H9 (cell line): ENCODE data around the gene ADAMTS2. TPM values are rescaled to one million over a fixed set of nuclear protein-coding genes. Genes with fewer than 3 reads are reported as not detected.

Experiments used
- DNase-seq: peaks from one replicate; pipeline ENCODE4 v3.0.0-alpha.2; 2017
- H2AFZ ChIP-seq: one replicate; pipeline ENCODE4 v1.6.1; 2013; ENCODE audit warnings: mild to moderate bottlenecking, low read length, control low read depth, moderate library complexity
- H2AK5ac ChIP-seq: 2 replicates; pipeline ENCODE4 v1.6.1; 2013; ENCODE audit warnings: low read length, control low read depth, mixed read lengths; ENCODE audit not compliant: insufficient read length
- H2BK120ac ChIP-seq: one replicate; pipeline ENCODE4 v1.6.1; 2013; ENCODE audit warnings: low read depth, mild to moderate bottlenecking, low read length, control low read depth, inconsistent platforms; ENCODE audit not compliant: poor library complexity, severe bottlenecking
- H2BK12ac ChIP-seq: 2 replicates; pipeline ENCODE4 v1.6.1; 2013; ENCODE audit warnings: low read length, control low read depth, mixed read lengths, low read depth; ENCODE audit not compliant: insufficient read length
- H2BK15ac ChIP-seq: 2 replicates; pipeline ENCODE4 v1.6.1; 2013; ENCODE audit warnings: low read depth, low read length, control low read depth
- H2BK20ac ChIP-seq: one replicate; pipeline ENCODE4 v1.6.1; 2013; ENCODE audit warnings: low read depth, mild to moderate bottlenecking, low read length, control low read depth, inconsistent platforms; ENCODE audit not compliant: poor library complexity, severe bottlenecking
- H2BK5ac ChIP-seq: 2 replicates; pipeline ENCODE4 v1.6.1; 2013; ENCODE audit warnings: low read length, control low read depth, mixed read lengths; ENCODE audit not compliant: insufficient read length
- H3K14ac ChIP-seq: 2 replicates; pipeline ENCODE4 v1.6.1; 2013; ENCODE audit warnings: low read length, control low read depth; ENCODE audit not compliant: insufficient read depth
- H3K18ac ChIP-seq: 2 replicates; pipeline ENCODE4 v1.6.1; 2013; ENCODE audit warnings: low read depth, mild to moderate bottlenecking, mixed read lengths, low read length, control low read depth; ENCODE audit not compliant: insufficient read length
- H3K23ac ChIP-seq: 2 replicates; pipeline ENCODE4 v1.6.1; 2013; ENCODE audit warnings: low read length, control low read depth, mixed read lengths, low read depth; ENCODE audit not compliant: insufficient read length
- H3K23me2 ChIP-seq: 2 replicates; pipeline ENCODE4 v1.6.1; 2013; ENCODE audit warnings: low read depth, mild to moderate bottlenecking, mixed read lengths, low read length, control low read depth; ENCODE audit not compliant: insufficient read length, poor library complexity, severe bottlenecking
- H3K27ac ChIP-seq: 2 replicates; pipeline ENCODE4 v1.5.1; 2013; ENCODE audit warnings: low read length, control low read depth, mixed read lengths, low read depth; ENCODE audit not compliant: insufficient read length
- H3K27me3 ChIP-seq: 2 replicates; pipeline ENCODE4 v1.6.1; 2013; ENCODE audit warnings: low read length, control low read depth, inconsistent platforms; ENCODE audit not compliant: insufficient read depth
- H3K4ac ChIP-seq: 2 replicates; pipeline ENCODE4 v1.6.1; 2013; ENCODE audit warnings: low read depth, mild to moderate bottlenecking, control low read depth, inconsistent platforms, low read length, moderate library complexity
- H3K4me1 ChIP-seq: 2 replicates; pipeline ENCODE4 v1.6.1; 2013; ENCODE audit warnings: low read length, control low read depth, inconsistent platforms; ENCODE audit not compliant: insufficient read depth
- H3K4me2 ChIP-seq: 2 replicates; pipeline ENCODE4 v1.6.1; 2013; ENCODE audit warnings: low read length, control low read depth, mixed read lengths; ENCODE audit not compliant: insufficient read length, insufficient read depth
- H3K56ac ChIP-seq: 2 replicates; pipeline ENCODE4 v1.6.1; 2013; ENCODE audit warnings: low read depth, mild to moderate bottlenecking, mixed read lengths, low read length, control low read depth; ENCODE audit not compliant: insufficient read length
- H3K79me1 ChIP-seq: 2 replicates; pipeline ENCODE4 v1.6.1; 2013; ENCODE audit warnings: low read depth, mild to moderate bottlenecking, moderate library complexity, low read length, control low read depth, inconsistent platforms; ENCODE audit not compliant: insufficient read depth, poor library complexity, severe bottlenecking
- H3K79me2 ChIP-seq: 2 replicates; pipeline ENCODE4 v1.6.1; 2013; ENCODE audit warnings: low read length, control low read depth, inconsistent platforms; ENCODE audit not compliant: insufficient read depth
- H3K9ac ChIP-seq: 2 replicates; pipeline ENCODE4 v1.6.1; 2013; ENCODE audit warnings: low read length, control low read depth, mixed read lengths; ENCODE audit not compliant: insufficient read length; ENCODE audit errors: extremely low read depth
- H3K9me3 ChIP-seq: one replicate; pipeline ENCODE4 v1.6.1; 2013; ENCODE audit warnings: low read depth, low read length, inconsistent platforms; ENCODE audit not compliant: control insufficient read depth
- H3T11ph ChIP-seq: one replicate; pipeline ENCODE4 v1.6.1; 2013; ENCODE audit warnings: mild to moderate bottlenecking, low read length, control low read depth, inconsistent platforms
- H4K20me1 ChIP-seq: one replicate; pipeline ENCODE4 v1.6.1; 2013; ENCODE audit not compliant: control insufficient read depth, insufficient read length, insufficient read depth
- H4K5ac ChIP-seq: 2 replicates; pipeline ENCODE4 v1.6.1; 2013; ENCODE audit warnings: low read depth, mild to moderate bottlenecking, mixed read lengths, low read length, control low read depth; ENCODE audit not compliant: insufficient read length
- H4K8ac ChIP-seq: replicated peaks from 2 replicates; pipeline ENCODE4 v1.6.1; 2013; ENCODE audit warnings: low read length, control low read depth, mixed read lengths, low read depth; ENCODE audit not compliant: insufficient read length
- H4K91ac ChIP-seq: 2 replicates; pipeline ENCODE4 v1.6.1; 2013; ENCODE audit warnings: low read depth, mild to moderate bottlenecking, moderate library complexity, mixed read lengths, low read length, control low read depth; ENCODE audit not compliant: insufficient read length
- H3K27ac Mint-ChIP-seq, 3 experiments: 2 replicates in 2 of 3; 3 replicates in 1 of 3; pipeline ENCODE4 v1.8.0; 2020 to 2021; ENCODE audit warnings: mixed read lengths in 3 of 3, mild to moderate bottlenecking in 1 of 3, moderate library complexity in 1 of 3
- H3K27me3 Mint-ChIP-seq: 2 replicates; pipeline ENCODE4 v1.8.0; 2021; ENCODE audit warnings: low read depth, mild to moderate bottlenecking, moderate library complexity, mixed read lengths
- H3K36me3 Mint-ChIP-seq, 3 experiments: 2 replicates in 2 of 3; 3 replicates in 1 of 3; pipeline ENCODE4 v1.8.0; 2020 to 2021; ENCODE audit warnings: low read depth in 3 of 3, mixed read lengths in 3 of 3; ENCODE audit not compliant: insufficient read depth in 1 of 3
- H3K4me1 Mint-ChIP-seq, 2 experiments: 2 replicates each; pipeline ENCODE4 v1.8.0; 2020; ENCODE audit warnings: mixed read lengths in 2 of 2
- H3K4me3 Mint-ChIP-seq, 2 experiments: 2 replicates in 1 of 2; 3 replicates in 1 of 2; pipeline ENCODE4 v1.8.0; 2020 to 2021; ENCODE audit warnings: mild to moderate bottlenecking in 2 of 2, mixed read lengths in 2 of 2, moderate library complexity in 1 of 2
- H3K9me3 Mint-ChIP-seq, 2 experiments: 2 replicates in 1 of 2; 3 replicates in 1 of 2; pipeline ENCODE4 v1.8.0; 2020; ENCODE audit warnings: mild to moderate bottlenecking in 2 of 2, mixed read lengths in 2 of 2, moderate library complexity in 1 of 2
- CTCF ChIP-seq: fragments of 200-600 bp; sonication (generic); conservative IDR thresholded peaks from 3 replicates; pipeline ENCODE4 v1.8.0; 2021; ENCODE audit warnings: antibody characterized with exemption, mild to moderate bottlenecking
- WGBS: extraction: QIAGEN DNeasy Blood & Tissue Kit; methylation state at CpG from one replicate; pipeline ENCODE4 v1.1.7; 2013; ENCODE audit warnings: missing lambda C conversion rate, low lambda C conversion rate, mixed read lengths; ENCODE audit not compliant: insufficient read length; ENCODE audit errors: extremely low coverage; 5-methylcytosine and 5-hydroxymethylcytosine counted together
- total RNA-seq: library from RNA; stranded (reverse); gene quantifications from 2 replicates; pipeline ENCODE4 v1.2.1, GENCODE V29; 2021

Gene ADAMTS2
- total RNA-seq, 1 experiment from 2014 or later = 5.4 TPM

DNA sequence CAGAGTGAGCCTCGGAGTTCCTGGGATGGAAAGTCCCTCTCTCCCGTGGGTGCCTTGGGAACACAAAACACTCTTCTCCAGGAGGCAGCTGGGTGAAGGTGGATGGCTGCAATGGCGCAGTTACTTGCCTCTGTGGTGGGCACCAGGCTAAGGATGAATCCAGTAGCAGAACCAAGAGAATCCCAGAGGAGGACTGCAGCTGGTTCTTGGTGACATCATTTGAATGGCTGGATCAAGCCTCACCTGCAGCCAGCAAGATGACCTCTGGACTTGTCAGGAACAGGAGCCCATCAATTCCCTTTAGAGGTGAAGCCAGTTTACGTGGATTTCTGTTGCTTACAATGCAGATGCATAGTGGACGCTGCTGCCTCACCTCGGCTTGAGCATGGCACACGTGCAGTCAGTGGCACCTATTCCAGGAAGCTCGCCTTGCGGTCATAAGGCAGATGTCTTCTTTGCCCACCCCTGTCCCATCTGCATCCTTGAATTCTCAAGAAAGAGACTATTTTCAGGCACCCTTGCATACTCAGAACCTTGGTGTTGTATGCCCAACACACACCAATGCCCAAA lies 34.1 kb upstream of the ADAMTS2 start:
- no peaks in the 10 kb centered on the region for H3K4me1 ChIP-seq
- H3T11ph ChIP-seq = no peak overlapping the region
- H4K20me1 ChIP-seq = no peaks in the 10 kb centered on the region
- H4K91ac ChIP-seq = no peak overlapping the region
- no peak overlapping the region for H4K8ac ChIP-seq
- Mint-ChIP-seq H3K27me3 (peaks cover 3% of the 10 kb centered on the region), H3K36me3 (peaks cover 0 to 2% (median 1%) of the 10 kb centered on the region in 3 experiments; a peak in 4 of 7 replicates), H3K9me3 (peaks cover 6 to 18% of the 10 kb centered on the region in 2 experiments; a peak in 4 of 5 replicates), H3K27ac (no peak overlapping the region), H3K4me1 (peaks cover 0 to 5% of the 10 kb centered on the region in 2 experiments; a peak in 2 of 4 replicates), H3K4me3 (no peak overlapping the region)
- H3K23me2 ChIP-seq = no peaks in the 10 kb centered on the region
- peak overlapping the region; percentile 27 for H4K5ac ChIP-seq
- H2AK5ac ChIP-seq = no peak overlapping the region
- peak; percentile 10 for DNase-seq
- no peak overlapping the region for H3K9ac ChIP-seq
- no peaks in the 10 kb centered on the region for H3K9me3 ChIP-seq
- H3K27me3 ChIP-seq = no peaks in the 10 kb centered on the region
- no peak overlapping the region for H3K4me2 ChIP-seq
- H2BK20ac ChIP-seq = no peak overlapping the region
- no peak overlapping the region for H3K56ac ChIP-seq
- no peak for TF ChIP-seq CTCF
- no peaks in the 10 kb centered on the region for H3K79me1 ChIP-seq
- no peak overlapping the region for H3K14ac ChIP-seq
- H3K18ac ChIP-seq = no peak overlapping the region
- no peaks in the 10 kb centered on the region for H3K79me2 ChIP-seq
- H2BK120ac ChIP-seq = no peak overlapping the region
- no peak overlapping the region for H3K4ac ChIP-seq
- no peak overlapping the region for H2BK12ac ChIP-seq
- no peak overlapping the region for H3K23ac ChIP-seq
- H2BK15ac ChIP-seq = no peak overlapping the region
- no peak overlapping the region for H2AFZ ChIP-seq
- no peak overlapping the region for H3K27ac ChIP-seq
- no CpG with 5 or more reads among the region's 9 CpGs for WGBS
- H2BK5ac ChIP-seq = no peak overlapping the region
